ENCODE results near the gene KAZN.

DNA sequence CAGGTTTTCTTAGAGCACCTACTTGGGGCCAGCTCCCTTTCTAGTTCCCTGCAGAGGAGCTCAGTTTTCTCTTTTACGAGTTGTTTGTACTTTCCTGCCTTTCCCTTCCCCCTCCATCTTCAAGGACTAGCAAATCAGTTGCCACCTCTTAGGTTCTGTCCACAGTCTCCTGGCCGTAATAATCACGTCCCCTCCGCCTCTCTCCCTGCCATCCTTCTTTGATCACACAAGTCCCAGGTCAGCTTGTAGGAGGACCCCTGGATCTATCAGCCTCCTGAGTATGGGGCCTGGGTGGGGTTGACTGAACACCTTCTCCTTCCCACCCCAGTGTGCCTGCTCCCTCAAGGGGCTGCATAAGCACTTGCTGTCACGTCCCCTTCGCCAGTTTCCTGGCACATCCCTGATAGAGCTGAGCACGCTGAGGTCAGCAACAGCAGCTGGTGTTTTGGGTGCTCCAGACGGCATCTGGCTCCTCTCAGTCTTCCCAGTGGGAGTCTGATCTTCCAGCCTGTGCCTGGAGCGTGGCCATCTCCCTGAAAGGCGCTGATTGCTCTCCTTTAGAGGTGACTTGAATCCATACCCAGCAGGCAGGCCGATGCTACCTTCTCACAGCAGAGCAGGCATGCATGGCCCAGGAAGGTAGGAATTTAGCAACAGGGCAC lies 338.9 kb downstream of the KAZN start:
- TF ChIP-seq POLR2A (IDR thresholded peaks at IDR 0.05) = no peak
- TF ChIP-seq, protein P1, sequence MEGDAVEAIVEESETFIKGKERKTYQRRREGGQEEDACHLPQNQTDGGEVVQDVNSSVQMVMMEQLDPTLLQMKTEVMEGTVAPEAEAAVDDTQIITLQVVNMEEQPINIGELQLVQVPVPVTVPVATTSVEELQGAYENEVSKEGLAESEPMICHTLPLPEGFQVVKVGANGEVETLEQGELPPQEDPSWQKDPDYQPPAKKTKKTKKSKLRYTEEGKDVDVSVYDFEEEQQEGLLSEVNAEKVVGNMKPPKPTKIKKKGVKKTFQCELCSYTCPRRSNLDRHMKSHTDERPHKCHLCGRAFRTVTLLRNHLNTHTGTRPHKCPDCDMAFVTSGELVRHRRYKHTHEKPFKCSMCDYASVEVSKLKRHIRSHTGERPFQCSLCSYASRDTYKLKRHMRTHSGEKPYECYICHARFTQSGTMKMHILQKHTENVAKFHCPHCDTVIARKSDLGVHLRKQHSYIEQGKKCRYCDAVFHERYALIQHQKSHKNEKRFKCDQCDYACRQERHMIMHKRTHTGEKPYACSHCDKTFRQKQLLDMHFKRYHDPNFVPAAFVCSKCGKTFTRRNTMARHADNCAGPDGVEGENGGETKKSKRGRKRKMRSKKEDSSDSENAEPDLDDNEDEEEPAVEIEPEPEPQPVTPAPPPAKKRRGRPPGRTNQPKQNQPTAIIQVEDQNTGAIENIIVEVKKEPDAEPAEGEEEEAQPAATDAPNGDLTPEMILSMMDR (IDR thresholded peaks at IDR 0.05) = no peak
